NT2/D1 (cell line): ENCODE results near the gene OPCML.

Experiments
- DNase-seq: peaks from one replicate; pipeline ENCODE4 v3.0.0-alpha.2; 2011; ENCODE audit warnings: low read depth, low spot score
- H3K27me3 ChIP-seq: 2 replicates; pipeline ENCODE4 v1.6.0; 2011; ENCODE audit warnings: mild to moderate bottlenecking; ENCODE audit not compliant: insufficient read length, insufficient read depth
- H3K36me3 ChIP-seq: 2 replicates; pipeline ENCODE4 v1.6.1; 2011; ENCODE audit warnings: mild to moderate bottlenecking, low read length, mixed read lengths; ENCODE audit not compliant: insufficient read depth, insufficient read length
- H3K4me1 ChIP-seq: 2 replicates; pipeline ENCODE4 v1.5.1; 2011; ENCODE audit not compliant: insufficient read depth, insufficient read length
- H3K4me3 ChIP-seq: 2 replicates; pipeline ENCODE4 v1.5.1; 2011; ENCODE audit warnings: low read depth; ENCODE audit not compliant: insufficient read length
- H3K9ac ChIP-seq: 2 replicates; pipeline ENCODE4 v1.6.0; 2011; ENCODE audit warnings: low read depth; ENCODE audit not compliant: insufficient read length
- H3K9me3 ChIP-seq: 2 replicates; pipeline ENCODE4 v1.5.1; 2011; ENCODE audit warnings: mild to moderate bottlenecking, low read length; ENCODE audit not compliant: insufficient read depth
- SUZ12 ChIP-seq: IDR thresholded peaks from 2 replicates; pipeline ENCODE4 v1.6.1; 2011; ENCODE audit not compliant: insufficient read length, insufficient read depth; ENCODE audit errors: extremely low read depth
- YY1 ChIP-seq: IDR thresholded peaks from 2 replicates; pipeline ENCODE4 v1.6.1; 2011; ENCODE audit not compliant: insufficient read length, insufficient read depth
- ZNF274 ChIP-seq: IDR thresholded peaks from 2 replicates; pipeline ENCODE4 v1.6.1; 2011; ENCODE audit warnings: mild to moderate bottlenecking, low read depth, low read length

The OPCML gene

GRCh38 chr11:133443206-133443747 is 89.0 kb downstream of the OPCML start:
- no peak for TF ChIP-seq YY1
- no peak for TF ChIP-seq ZNF274
- TF ChIP-seq SUZ12, result no peak
- Histone ChIP-seq H3K4me3 (no peak overlapping the region), H3K27me3 (no peaks in the 10 kb centered on the region), H3K36me3 (no peaks in the 10 kb centered on the region), H3K4me1 (no peaks in the 10 kb centered on the region), H3K9me3 (no peaks in the 10 kb centered on the region), H3K9ac (no peak overlapping the region)
- DNase-seq, result no peak

DNA sequence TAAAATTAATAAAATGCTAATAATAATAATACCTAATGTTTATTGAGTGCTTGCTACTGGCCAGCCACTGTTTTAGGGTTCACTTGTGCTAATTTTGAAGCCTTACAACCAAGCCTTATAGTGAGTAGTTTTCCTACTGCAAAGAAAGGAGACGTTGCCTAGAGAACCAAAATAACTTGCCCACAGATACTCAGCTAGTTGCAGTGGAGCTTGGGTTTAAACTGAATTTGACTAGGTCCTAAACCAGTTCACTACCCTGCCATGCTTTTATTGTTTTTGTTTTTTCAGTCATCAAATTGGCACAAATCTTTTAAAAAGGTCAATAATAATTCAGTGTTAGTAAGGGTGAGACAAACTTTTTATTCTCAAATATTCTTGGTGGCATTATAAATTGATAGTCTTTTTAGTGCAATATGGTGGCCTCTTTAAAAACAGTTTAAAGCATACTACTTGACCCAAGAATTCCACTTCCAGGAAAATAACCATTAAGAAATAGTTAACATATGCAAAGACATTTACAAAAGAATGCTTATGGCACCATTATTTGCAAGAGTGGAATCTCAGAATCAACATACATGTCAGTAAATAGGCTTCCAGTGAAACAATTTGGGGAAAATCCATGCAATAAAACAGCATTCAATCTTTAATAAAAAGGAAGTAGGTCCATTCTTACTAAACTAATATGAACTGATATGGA is 90.2 kb downstream of the OPCML start:
- no peaks in the 10 kb centered on the region for H3K4me1 ChIP-seq
- H3K4me3 ChIP-seq, result no peak overlapping the region
- no peaks in the 10 kb centered on the region for H3K27me3 ChIP-seq
- TF ChIP-seq SUZ12, result no peak
- TF ChIP-seq ZNF274, result no peak
- TF ChIP-seq YY1, result no peak
- H3K36me3 ChIP-seq, result no peaks in the 10 kb centered on the region
- no peaks in the 10 kb centered on the region for H3K9me3 ChIP-seq
- no peak for DNase-seq
- no peak overlapping the region for H3K9ac ChIP-seq

DNA sequence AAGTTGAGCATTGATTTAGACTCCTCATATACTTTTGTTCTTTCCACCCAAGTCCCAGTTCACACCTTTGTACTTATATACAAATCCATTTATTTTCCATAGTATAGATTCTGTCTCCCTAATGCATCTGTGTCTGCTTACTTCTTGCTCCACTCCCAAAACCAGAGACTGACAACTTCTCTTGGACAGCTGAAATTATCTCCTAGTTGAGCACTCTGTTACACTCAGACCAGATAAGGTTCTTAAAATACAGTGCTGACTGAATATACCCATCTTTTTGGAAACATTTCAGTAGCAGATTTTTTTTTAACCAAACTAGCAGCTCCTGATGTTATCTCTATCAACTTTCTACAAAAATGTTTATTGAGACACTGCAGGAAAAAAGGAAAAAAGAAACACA is 106.3 kb downstream of the OPCML start:
- Histone ChIP-seq H3K9me3 (no peaks in the 10 kb centered on the region), H3K36me3 (no peaks in the 10 kb centered on the region)
- TF ChIP-seq SUZ12, result no peak
- no peak for TF ChIP-seq ZNF274
- TF ChIP-seq YY1, result no peak

GRCh38 chr11:133425245-133425644 is 107.1 kb downstream of the OPCML start:
- no peaks in the 10 kb centered on the region for H3K27me3 ChIP-seq
- no peak overlapping the region for H3K4me3 ChIP-seq
- H3K4me1 ChIP-seq, result no peaks in the 10 kb centered on the region
- H3K9me3 ChIP-seq, result no peaks in the 10 kb centered on the region
- no peak overlapping the region for H3K9ac ChIP-seq
- TF ChIP-seq SUZ12, result no peak
- TF ChIP-seq ZNF274, result no peak
- TF ChIP-seq YY1, result no peak
- H3K36me3 ChIP-seq, result no peaks in the 10 kb centered on the region
- DNase-seq, result peak; percentile 22

More for the DNA sequence above, 106.3 kb downstream of the OPCML start:
- no peak for DNase-seq
- H3K9ac ChIP-seq, result no peak overlapping the region
- H3K27me3 ChIP-seq, result no peaks in the 10 kb centered on the region
- H3K4me3 ChIP-seq, result no peak overlapping the region
- H3K4me1 ChIP-seq, result no peaks in the 10 kb centered on the region

GRCh38 chr11:133418218-133418617 is 114.1 kb downstream of the OPCML start:
- DNase-seq, result no peak
- Histone ChIP-seq H3K9ac (no peak overlapping the region), H3K4me3 (no peak overlapping the region), H3K9me3 (peaks cover 7% of the 10 kb centered on the region; the same call in 1 of the 2 replicates), H3K27me3 (no peaks in the 10 kb centered on the region), H3K36me3 (no peaks in the 10 kb centered on the region), H3K4me1 (no peaks in the 10 kb centered on the region)
- no peak for TF ChIP-seq SUZ12
- TF ChIP-seq ZNF274, result no peak
- no peak for TF ChIP-seq YY1

GRCh38 chr11:133414506-133414905 is 117.8 kb downstream of the OPCML start:
- Histone ChIP-seq H3K27me3 (no peaks in the 10 kb centered on the region), H3K36me3 (no peaks in the 10 kb centered on the region), H3K9ac (no peak overlapping the region), H3K9me3 (peaks cover 7% of the 10 kb centered on the region; the same call in 1 of the 2 replicates), H3K4me1 (no peaks in the 10 kb centered on the region), H3K4me3 (no peak overlapping the region)
- TF ChIP-seq ZNF274 (no peak), SUZ12 (no peak), YY1 (no peak)
- no peak for DNase-seq

- H3K27me3 ChIP-seq, result no peaks in the 10 kb centered on the region
- H3K4me1 ChIP-seq, result no peaks in the 10 kb centered on the region
- TF ChIP-seq SUZ12 (no peak), ZNF274 (no peak), YY1 (no peak)
- peaks cover under 1% of the 10 kb centered on the region; the same call in 1 of the 2 replicates for H3K9me3 ChIP-seq
- H3K9ac ChIP-seq, result no peak overlapping the region
- H3K36me3 ChIP-seq, result no peaks in the 10 kb centered on the region
- no peak overlapping the region for H3K4me3 ChIP-seq
- no peak for DNase-seq
Measured at GRCh38 chr11:133413703-133414102, 118.6 kb downstream of the OPCML start.
